Loucy (cell line): ENCODE results near the gene CTCFL.

ENCODE experiments used
- H2AFZ ChIP-seq: fragments of 200-600 bp; sonication (generic); 2 replicates; pipeline ENCODE4 v1.6.0; 2016; ENCODE audit warnings: antibody characterized with exemption, mild to moderate bottlenecking, low read length, moderate library complexity
- H3F3A ChIP-seq: fragments of 200-600 bp; 2 replicates; pipeline ENCODE4 v1.6.0; 2016; ENCODE audit warnings: antibody characterized with exemption, low read depth, mild to moderate bottlenecking
- H3K27me3 ChIP-seq: fragments of 200-600 bp; sonication (generic); 2 replicates; pipeline ENCODE4 v1.6.1; 2014; ENCODE audit warnings: low read length, mild to moderate bottlenecking; ENCODE audit not compliant: insufficient read depth, poor library complexity, severe bottlenecking
- H3K36me3 ChIP-seq: fragments of 200-600 bp; sonication (generic); 2 replicates; pipeline ENCODE4 v1.6.1; 2016; ENCODE audit warnings: low read length; ENCODE audit not compliant: insufficient read depth
- H3K4me1 ChIP-seq: fragments of 200-600 bp; sonication (generic); 2 replicates; pipeline ENCODE4 v1.5.1; 2014; ENCODE audit warnings: low read length, mild to moderate bottlenecking; ENCODE audit not compliant: insufficient read depth, poor library complexity, severe bottlenecking
- H3K4me2 ChIP-seq: fragments of 200-600 bp; sonication (generic); 2 replicates; pipeline ENCODE4 v1.6.0; 2014; ENCODE audit warnings: antibody characterized with exemption, low read length, low read depth, mild to moderate bottlenecking; ENCODE audit not compliant: poor library complexity, severe bottlenecking
- H3K4me3 ChIP-seq: fragments of 200-600 bp; sonication (generic); 2 replicates; pipeline ENCODE4 v1.5.1; 2014; ENCODE audit warnings: low read length, mild to moderate bottlenecking, mixed read lengths; ENCODE audit not compliant: poor library complexity, severe bottlenecking
- H3K79me2 ChIP-seq: fragments of 200-600 bp; sonication (generic); 2 replicates; pipeline ENCODE4 v1.6.1; 2014; ENCODE audit warnings: low read length; ENCODE audit not compliant: insufficient read depth
- H3K9ac ChIP-seq: fragments of 200-600 bp; sonication (generic); 2 replicates; pipeline ENCODE4 v1.6.0; 2014; ENCODE audit warnings: mild to moderate bottlenecking, low read depth, low read length, moderate library complexity; ENCODE audit not compliant: poor library complexity, severe bottlenecking
- H3K9me2 ChIP-seq: fragments of 200-600 bp; sonication (generic); replicated peaks from 2 replicates; pipeline ENCODE4 v1.6.1; 2016; ENCODE audit warnings: low read depth, low read length, mixed read lengths
- H3K9me3 ChIP-seq: fragments of 200-600 bp; sonication (generic); 2 replicates; pipeline ENCODE4 v1.6.1; 2014; ENCODE audit warnings: mild to moderate bottlenecking, antibody characterized with exemption, low read length, low read depth; ENCODE audit not compliant: insufficient read depth
- H4K20me1 ChIP-seq: fragments of 200-600 bp; sonication (generic); 2 replicates; pipeline ENCODE4 v1.6.0; 2014; ENCODE audit warnings: antibody characterized with exemption, low read length, mild to moderate bottlenecking; ENCODE audit not compliant: insufficient read depth, poor library complexity, severe bottlenecking
- EZH2phosphoT487 ChIP-seq: fragments of 200-600 bp; IDR thresholded peaks from 2 replicates; pipeline ENCODE4 v1.6.1; 2018; ENCODE audit warnings: antibody characterized with exemption, mild to moderate bottlenecking, moderate library complexity, borderline replicate concordance
- TF ChIP-seq, protein P1 (sequence below): fragments of 200-600 bp; sonication (generic); conservative IDR thresholded peaks from 2 replicates; pipeline ENCODE4 v1.5.1; 2014; ENCODE audit warnings: mild to moderate bottlenecking, antibody characterized with exemption, low read length

Gene CTCFL

DNA sequence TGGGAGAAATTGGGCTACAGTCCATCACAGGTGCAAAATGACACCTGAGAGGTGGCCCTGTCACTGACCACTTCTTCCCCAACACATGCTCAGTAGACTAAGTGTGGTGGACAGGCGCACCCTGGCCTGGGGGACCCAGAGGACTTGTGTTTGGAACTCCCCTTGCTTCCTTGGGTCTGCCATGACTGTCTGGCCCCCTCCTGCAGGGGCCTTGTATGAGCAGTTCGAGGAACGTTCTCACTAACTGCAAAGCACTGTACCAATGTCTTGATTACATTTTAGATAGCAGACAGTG lies 32.0 kb upstream of the CTCFL start:
- H3K79me2 ChIP-seq = no peaks in the 10 kb centered on the region
- H3F3A ChIP-seq = no peaks in the 10 kb centered on the region
- no peak overlapping the region for H3K4me2 ChIP-seq
- H3K9ac ChIP-seq = no peak overlapping the region
- H4K20me1 ChIP-seq = no peaks in the 10 kb centered on the region
- peaks cover 5% of the 10 kb centered on the region for H3K27me3 ChIP-seq
- no peaks in the 10 kb centered on the region for H3K36me3 ChIP-seq
- H3K4me1 ChIP-seq = no peaks in the 10 kb centered on the region
- H2AFZ ChIP-seq = no peak overlapping the region
- no peak overlapping the region for H3K4me3 ChIP-seq
- TF ChIP-seq, protein P1, sequence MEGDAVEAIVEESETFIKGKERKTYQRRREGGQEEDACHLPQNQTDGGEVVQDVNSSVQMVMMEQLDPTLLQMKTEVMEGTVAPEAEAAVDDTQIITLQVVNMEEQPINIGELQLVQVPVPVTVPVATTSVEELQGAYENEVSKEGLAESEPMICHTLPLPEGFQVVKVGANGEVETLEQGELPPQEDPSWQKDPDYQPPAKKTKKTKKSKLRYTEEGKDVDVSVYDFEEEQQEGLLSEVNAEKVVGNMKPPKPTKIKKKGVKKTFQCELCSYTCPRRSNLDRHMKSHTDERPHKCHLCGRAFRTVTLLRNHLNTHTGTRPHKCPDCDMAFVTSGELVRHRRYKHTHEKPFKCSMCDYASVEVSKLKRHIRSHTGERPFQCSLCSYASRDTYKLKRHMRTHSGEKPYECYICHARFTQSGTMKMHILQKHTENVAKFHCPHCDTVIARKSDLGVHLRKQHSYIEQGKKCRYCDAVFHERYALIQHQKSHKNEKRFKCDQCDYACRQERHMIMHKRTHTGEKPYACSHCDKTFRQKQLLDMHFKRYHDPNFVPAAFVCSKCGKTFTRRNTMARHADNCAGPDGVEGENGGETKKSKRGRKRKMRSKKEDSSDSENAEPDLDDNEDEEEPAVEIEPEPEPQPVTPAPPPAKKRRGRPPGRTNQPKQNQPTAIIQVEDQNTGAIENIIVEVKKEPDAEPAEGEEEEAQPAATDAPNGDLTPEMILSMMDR = no peak
- no peak for TF ChIP-seq EZH2phosphoT487
- no peaks in the 10 kb centered on the region for H3K9me2 ChIP-seq
- H3K9me3 ChIP-seq = no peaks in the 10 kb centered on the region

DNA sequence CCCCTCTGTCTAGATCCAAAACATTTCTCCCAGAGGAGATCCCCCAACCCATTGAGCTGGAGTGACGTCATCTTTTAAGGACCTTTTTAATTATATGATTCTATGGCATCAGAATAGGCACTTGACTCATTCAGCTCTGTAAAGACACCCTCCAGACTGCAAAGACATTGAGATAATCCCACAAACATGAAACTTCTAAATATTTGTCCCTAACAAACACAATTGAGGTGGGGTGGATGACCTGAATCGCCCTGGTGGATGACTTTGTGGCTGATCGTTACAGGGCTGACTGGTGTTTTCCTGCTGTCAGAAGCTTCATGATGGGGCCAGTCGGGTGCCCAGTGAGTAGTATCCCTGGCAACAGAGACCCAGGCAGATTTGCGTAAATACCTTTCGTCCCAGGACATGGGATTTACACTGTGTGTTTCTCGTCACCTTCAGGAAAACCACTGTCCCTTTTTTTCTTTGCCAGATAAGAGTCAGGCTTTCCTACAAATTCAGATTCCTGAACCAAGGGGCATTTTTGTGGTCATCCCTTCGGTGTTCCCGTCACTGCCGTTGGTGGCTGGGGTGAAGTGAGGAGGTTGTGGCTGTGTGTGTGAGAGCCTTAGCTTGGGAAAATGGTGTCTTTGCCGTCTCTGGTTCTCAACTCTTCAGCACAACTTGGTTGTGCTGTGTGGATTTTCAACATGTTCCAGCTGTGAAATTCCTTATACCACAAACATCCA lies 30.7 kb upstream of the CTCFL start:
- Histone ChIP-seq H3K4me1 (no peaks in the 10 kb centered on the region), H3K9ac (no peak overlapping the region), H3K4me2 (no peak overlapping the region), H3K9me3 (no peaks in the 10 kb centered on the region), H3K79me2 (no peaks in the 10 kb centered on the region), H4K20me1 (no peaks in the 10 kb centered on the region), H3K4me3 (no peak overlapping the region), H3K9me2 (no peaks in the 10 kb centered on the region), H3K36me3 (no peaks in the 10 kb centered on the region), H3F3A (no peaks in the 10 kb centered on the region), H3K27me3 (peaks cover 5% of the 10 kb centered on the region), H2AFZ (no peak overlapping the region)
- TF ChIP-seq EZH2phosphoT487 = no peak
- TF ChIP-seq, protein P1 = no peak

DNA sequence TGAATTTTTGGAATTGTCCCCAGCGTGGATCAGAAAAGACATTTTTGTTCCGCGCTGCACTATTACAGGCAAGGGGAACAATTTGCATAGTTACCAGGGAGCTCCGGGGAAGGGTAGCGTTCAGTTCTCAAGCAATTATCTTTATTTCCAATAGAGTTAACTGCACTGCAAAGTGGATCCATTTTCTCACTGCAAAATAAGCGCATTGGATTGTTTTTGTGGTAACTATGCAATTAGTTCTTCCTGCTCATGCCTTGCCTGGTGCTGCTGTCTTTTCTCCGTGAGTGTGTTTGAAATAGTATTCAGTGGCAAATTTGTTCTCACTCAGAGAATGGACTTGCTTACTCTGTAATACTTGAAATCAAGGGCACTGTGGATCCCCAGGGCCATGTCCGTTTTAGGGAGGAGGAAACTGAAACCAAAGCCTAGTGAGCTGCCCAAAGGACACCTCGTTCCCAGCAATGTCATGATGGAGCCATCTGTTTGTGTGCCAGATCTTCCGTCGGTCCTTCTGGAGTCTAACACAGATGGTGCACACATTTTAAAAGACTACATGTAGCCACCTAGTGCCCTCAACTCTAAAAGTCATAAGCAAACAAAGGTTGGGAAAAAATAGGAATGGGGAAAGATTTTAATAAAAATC lies 28.6 kb upstream of the CTCFL start:
- H3K9me2 ChIP-seq = no peaks in the 10 kb centered on the region
- H3K27me3 ChIP-seq = peaks cover 5% of the 10 kb centered on the region
- H2AFZ ChIP-seq = no peak overlapping the region
- no peaks in the 10 kb centered on the region for H3K79me2 ChIP-seq
- H3K4me2 ChIP-seq = no peak overlapping the region
- no peaks in the 10 kb centered on the region for H3K36me3 ChIP-seq
- H3K4me1 ChIP-seq = no peaks in the 10 kb centered on the region
- H4K20me1 ChIP-seq = no peaks in the 10 kb centered on the region
- no peaks in the 10 kb centered on the region for H3F3A ChIP-seq
- H3K9ac ChIP-seq = no peak overlapping the region
- H3K9me3 ChIP-seq = no peaks in the 10 kb centered on the region
- H3K4me3 ChIP-seq = no peak overlapping the region
- no peak for TF ChIP-seq EZH2phosphoT487
- TF ChIP-seq, protein P1 = no peak
